ENCODE results near the gene JCAD. TPM values are rescaled to one million over a fixed set of nuclear protein-coding genes. Genes with fewer than 3 reads are reported as not detected.

JCAD gene
- total RNA-seq, 1 experiment from 2014 or later, result 0.77 TPM

GRCh38 chr10:30048768-30049517 lies 10.4 kb downstream of the JCAD start:
- no peak overlapping the region for H3K4me3 Mint-ChIP-seq
- no peak overlapping the region for H2BK12ac ChIP-seq (ENCODE audit: insufficient read length, low read depth, low read length)
- no peaks in the 10 kb centered on the region for H3K79me1 ChIP-seq (ENCODE audit: insufficient read depth, low read depth, low read length, poor library complexity, severe bottlenecking)
- no peak for TF ChIP-seq CTCF (conservative IDR thresholded peaks at IDR 0.05)
- peaks cover 0 to 4% (median 0%) of the 10 kb centered on the region in 3 experiments; a peak in 1 of 7 replicates for H3K36me3 Mint-ChIP-seq (ENCODE audit: insufficient read depth in 1 of 3, low read depth in 3 of 3)
- no peak overlapping the region for H2BK15ac ChIP-seq (ENCODE audit: low read depth, low read length)
- H3K9ac ChIP-seq (ENCODE audit: extremely low read depth, insufficient read length, low read length), result no peak overlapping the region
- H3K23ac ChIP-seq (ENCODE audit: insufficient read length, low read depth, low read length), result no peak overlapping the region
- H2BK5ac ChIP-seq (ENCODE audit: insufficient read length, low read length), result no peak overlapping the region
- no peak overlapping the region for H3K4me2 ChIP-seq (ENCODE audit: insufficient read depth, insufficient read length, low read length)
- H3T11ph ChIP-seq (ENCODE audit: low read length), result no peak overlapping the region
- WGBS (ENCODE audit: extremely low coverage, insufficient read length, low lambda C conversion rate), result no CpG with 5 or more reads among the region's 18 CpGs
- peaks cover 10% of the 10 kb centered on the region for H3K27me3 Mint-ChIP-seq (ENCODE audit: low read depth)
- H3K23me2 ChIP-seq (ENCODE audit: insufficient read length, low read depth, low read length, poor library complexity, severe bottlenecking), result no peaks in the 10 kb centered on the region
- no peak overlapping the region for H4K91ac ChIP-seq (ENCODE audit: insufficient read length, low read depth, low read length)
- H2BK20ac ChIP-seq (ENCODE audit: low read depth, low read length, poor library complexity, severe bottlenecking), result no peak overlapping the region
- H2BK120ac ChIP-seq (ENCODE audit: low read depth, low read length, poor library complexity, severe bottlenecking), result no peak overlapping the region
- DNase-seq, result no peak
- no peak overlapping the region for H3K56ac ChIP-seq (ENCODE audit: insufficient read length, low read depth, low read length)
- no peak overlapping the region for H4K5ac ChIP-seq (ENCODE audit: insufficient read length, low read depth, low read length)
- no peaks in the 10 kb centered on the region for H3K79me2 ChIP-seq (ENCODE audit: insufficient read depth, low read length)
- no peak overlapping the region for H3K18ac ChIP-seq (ENCODE audit: insufficient read length, low read depth, low read length)
- H3K4me1 Mint-ChIP-seq, result peaks cover 18 to 30% of the 10 kb centered on the region in 2 experiments
- H3K27ac ChIP-seq (ENCODE audit: insufficient read length, low read depth, low read length), result no peak overlapping the region
- no peaks in the 10 kb centered on the region for H3K9me3 Mint-ChIP-seq
- H3K27me3 ChIP-seq (ENCODE audit: insufficient read depth, low read length), result no peaks in the 10 kb centered on the region
- no peaks in the 10 kb centered on the region for H3K9me3 ChIP-seq (ENCODE audit: control insufficient read depth, low read depth, low read length)
- no peak overlapping the region for H4K8ac ChIP-seq (replicated peaks; ENCODE audit: insufficient read length, low read depth, low read length)
- H2AFZ ChIP-seq (ENCODE audit: low read length), result no peak overlapping the region
- H2AK5ac ChIP-seq (ENCODE audit: insufficient read length, low read length), result no peak overlapping the region
- no peaks in the 10 kb centered on the region for H4K20me1 ChIP-seq (ENCODE audit: control insufficient read depth, insufficient read depth, insufficient read length)
- no peak overlapping the region for H3K4ac ChIP-seq (ENCODE audit: low read depth, low read length)
- no peak overlapping the region for H3K14ac ChIP-seq (ENCODE audit: insufficient read depth, low read length)
- no peak overlapping the region for H3K27ac Mint-ChIP-seq
- H3K4me1 ChIP-seq (ENCODE audit: insufficient read depth, low read length), result no peaks in the 10 kb centered on the region
